Stromal cell of bone marrow (primary cell): ENCODE measurements around the gene CCDC197.

Experiments used
- DNase-seq: peaks from one replicate; pipeline ENCODE4 v3.0.0-alpha.2; 2012; ENCODE audit warnings: low read depth

Gene CCDC197

GRCh38 chr14:94043111-94043755 lies 46.1 kb downstream of the CCDC197 start:
- DNase-seq, result peak; percentile 40

- DNase-seq, result no peak
Observed at GRCh38 chr14:94043756-94044475, 46.8 kb downstream of the CCDC197 start.

DNA sequence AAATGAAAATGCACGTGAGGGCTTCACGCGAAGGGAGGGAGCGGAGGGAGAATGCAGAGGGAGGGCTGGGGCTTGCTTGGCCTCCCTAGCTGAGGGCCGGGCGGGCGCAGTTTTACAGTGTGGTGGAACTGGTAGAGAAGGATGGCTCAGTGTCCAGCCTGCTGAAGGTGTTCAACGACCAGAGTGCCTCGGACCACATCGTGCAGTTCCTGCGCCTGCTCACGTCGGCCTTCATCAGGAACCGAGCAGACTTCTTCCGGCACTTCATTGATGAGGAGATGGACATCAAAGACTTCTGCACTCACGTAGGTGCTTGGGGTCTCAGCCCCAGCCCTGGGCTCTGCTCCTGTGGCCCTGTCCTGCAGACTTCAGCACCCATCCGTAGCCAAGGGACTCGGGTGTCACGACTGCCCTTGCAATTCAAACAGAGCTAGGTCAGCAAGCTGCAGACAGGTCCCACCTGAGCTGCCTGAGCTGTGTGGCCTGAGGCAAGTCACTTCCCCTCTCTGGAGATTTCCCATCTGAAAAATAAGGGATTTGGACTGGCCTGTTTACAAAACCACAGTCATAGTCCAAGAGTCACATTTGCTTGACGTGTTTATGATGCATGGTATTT lies 47.5 kb downstream of the CCDC197 start:
- DNase-seq, result no peak

- DNase-seq, result no peak
Observed at GRCh38 chr14:94045101-94045500, 48.0 kb downstream of the CCDC197 start.

GRCh38 chr14:94045563-94046345 lies 48.7 kb downstream of the CCDC197 start:
- no peak for DNase-seq

- DNase-seq, result no peak
Observed at GRCh38 chr14:94046696-94047250, 49.7 kb downstream of the CCDC197 start.

DNA sequence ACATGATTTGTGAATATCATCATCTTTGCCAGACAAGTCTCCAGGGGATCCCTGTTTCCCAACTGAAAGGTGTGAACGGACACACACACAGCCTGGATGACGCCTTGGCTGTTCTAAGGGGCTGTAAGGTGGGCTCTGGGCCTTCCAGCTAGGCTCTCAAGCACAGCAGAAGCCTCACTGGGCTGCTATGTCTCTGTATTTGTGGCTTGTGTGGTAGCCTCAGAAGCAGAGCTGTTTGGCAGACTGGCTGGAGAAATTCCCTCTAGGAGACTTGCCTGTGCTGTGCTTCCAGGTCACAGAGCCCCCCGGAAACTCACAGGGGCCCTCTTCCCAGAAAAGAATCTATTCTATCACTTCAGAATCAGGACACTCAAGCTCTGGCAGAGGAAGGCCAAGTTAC lies 50.5 kb downstream of the CCDC197 start:
- DNase-seq, result no peak

GRCh38 chr14:94048691-94049624 lies 51.9 kb downstream of the CCDC197 start:
- no peak for DNase-seq

DNA sequence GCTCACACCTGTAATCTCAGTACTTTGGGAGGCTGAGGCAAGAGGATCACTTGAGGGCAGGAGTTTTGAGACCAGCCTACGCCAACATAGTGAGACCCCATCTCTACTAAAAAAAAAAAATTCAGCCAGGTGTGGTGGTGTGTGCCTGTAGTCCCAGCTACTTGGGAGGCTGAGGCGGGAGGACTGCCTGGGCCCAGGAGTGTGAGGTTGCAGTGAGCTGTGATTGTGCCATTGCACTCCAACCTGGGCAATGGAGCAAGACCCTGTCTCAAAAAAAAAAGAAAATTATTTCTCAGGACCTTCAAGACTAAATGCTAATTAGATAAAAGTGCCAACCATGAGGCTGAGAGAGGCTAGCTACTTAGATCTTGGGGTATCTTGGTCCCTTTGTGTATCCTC lies 52.5 kb downstream of the CCDC197 start:
- DNase-seq, result no peak

GRCh38 chr14:94050231-94050880 lies 53.3 kb downstream of the CCDC197 start:
- no peak for DNase-seq

GRCh38 chr14:94051115-94051514 lies 54.0 kb downstream of the CCDC197 start:
- DNase-seq, result peak; percentile 16

DNA sequence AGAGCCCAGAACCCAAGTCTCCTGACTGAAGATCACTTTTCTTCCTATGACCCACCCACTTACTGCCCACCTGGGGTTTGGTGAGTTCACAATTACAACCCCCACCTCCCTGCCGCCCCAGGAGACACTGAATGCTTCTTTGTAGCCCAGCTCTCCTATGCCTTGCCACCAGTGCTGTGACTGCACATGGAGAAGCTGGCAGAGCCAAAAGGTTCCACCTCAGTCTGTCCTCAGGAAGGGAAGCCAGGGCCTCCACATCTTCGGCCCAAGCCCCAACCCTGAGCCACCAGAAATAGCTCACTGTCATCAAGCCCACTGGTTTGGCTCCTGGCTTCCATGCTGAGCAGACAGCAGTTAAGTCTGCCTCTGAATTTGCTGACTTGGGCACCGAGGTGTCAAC lies 54.7 kb downstream of the CCDC197 start:
- DNase-seq, result no peak

GRCh38 chr14:94052199-94052598 lies 55.1 kb downstream of the CCDC197 start:
- DNase-seq, result no peak

GRCh38 chr14:94052662-94053061 lies 55.6 kb downstream of the CCDC197 start:
- no peak for DNase-seq

- no peak for DNase-seq
Observed at GRCh38 chr14:94054401-94054800, 57.3 kb downstream of the CCDC197 start.

- DNase-seq, result no peak
Observed at GRCh38 chr14:94054936-94055335, 57.8 kb downstream of the CCDC197 start.

DNA sequence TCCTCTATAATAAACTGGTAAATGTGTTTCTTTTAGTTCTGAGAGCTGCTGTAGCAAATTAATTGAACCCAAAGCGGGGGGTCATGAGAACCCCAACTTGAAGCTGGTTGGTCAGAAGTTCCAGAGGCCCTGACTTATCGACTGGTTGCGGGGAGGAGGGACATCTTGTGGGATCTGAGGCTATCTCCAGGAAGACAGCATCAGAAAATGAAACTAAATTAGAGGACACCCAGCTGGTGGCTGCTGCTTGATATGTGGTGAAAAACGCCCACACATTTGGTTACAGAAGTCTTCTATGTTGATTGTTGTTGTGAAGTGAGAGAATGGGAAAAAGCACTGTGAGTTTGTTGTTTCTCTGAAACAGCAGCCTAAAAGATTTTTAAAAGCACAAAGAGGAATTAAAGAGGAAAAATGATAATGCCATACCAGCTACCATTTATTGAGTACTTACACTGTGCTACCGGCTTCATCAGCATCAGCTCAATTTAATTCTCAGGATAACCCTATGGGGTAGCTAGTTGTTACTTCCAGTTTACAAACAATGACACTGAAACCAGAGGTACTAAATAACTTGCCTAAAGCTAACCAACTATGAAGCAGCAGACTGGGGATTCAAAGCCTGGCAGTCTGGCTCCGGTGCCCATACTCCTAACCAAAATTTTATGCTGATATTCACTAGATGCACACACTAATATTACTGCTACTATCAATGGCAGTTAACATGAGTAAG lies 59.6 kb downstream of the CCDC197 start:
- DNase-seq, result no peak

DNA sequence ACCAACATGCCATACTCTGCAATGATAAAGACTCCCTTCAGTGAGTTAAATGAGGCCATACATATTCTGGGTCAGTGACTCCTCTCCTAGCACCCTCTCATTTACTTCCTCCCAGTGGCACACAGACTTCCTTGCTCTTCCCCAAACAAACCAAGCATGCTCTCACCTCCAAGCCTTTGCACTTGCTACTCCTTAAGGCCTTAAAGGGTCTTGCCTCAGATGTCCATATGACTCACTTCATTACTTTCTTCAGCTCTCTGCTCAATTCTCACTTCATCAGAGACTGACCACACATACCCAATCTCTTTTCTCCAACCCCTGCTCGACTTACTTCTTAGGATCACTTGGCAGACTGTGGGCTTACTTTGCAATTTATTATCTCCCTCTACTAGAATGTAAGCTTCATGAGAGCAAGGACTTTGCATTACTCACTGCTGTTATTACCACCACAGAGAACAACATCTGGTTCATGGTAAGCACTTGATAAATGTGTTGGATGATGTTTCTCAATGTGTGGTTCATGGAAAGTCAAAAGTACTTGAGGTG lies 61.1 kb downstream of the CCDC197 start:
- no peak for DNase-seq
